ENCODE measurements around the gene KRTAP20-4. TPM values are rescaled to one million over a fixed set of nuclear protein-coding genes. Genes with fewer than 3 reads are reported as not detected.

Gene KRTAP20-4
- not detected in 2 replicates for total RNA-seq (2021)
- Bru-seq, nascent RNA, result not detected
- not detected for BruChase-seq, experiment 1, labeled RNA remaining after a 2-hour chase
- not detected for BruChase-seq, experiment 2, labeled RNA remaining after a 6-hour chase
- long read RNA-seq, result 0 reads

DNA sequence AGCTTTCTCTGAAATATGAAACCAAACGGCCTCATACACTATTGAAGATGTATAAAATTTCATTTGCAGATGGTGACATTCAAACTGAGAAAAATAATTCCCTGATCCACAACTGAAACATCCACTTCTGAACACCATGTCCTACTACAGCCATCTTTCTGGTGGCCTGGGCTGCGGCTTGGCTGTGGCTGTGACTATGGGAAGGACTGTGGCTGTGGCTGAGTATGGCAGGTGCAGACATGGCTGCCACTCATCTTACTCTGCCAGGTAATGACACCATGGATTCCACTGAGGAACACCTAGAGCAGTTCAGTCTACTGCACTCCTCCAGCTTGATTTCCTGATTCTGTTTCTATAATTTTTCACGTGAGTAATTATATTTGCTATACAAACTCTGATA, at the start of gene KRTAP20-4:
TSS of gene KRTAP20-4 (plus strand) at position 106 of the 400 bp plus-strand sequence.
- Histone ChIP-seq H3K4me1 (ENCODE audit: insufficient read depth, low read length, poor library complexity, severe bottlenecking) (no peaks in the 10 kb centered on the region), H3K4me3 (ENCODE audit: low read depth, low read length, poor library complexity, severe bottlenecking) (no peak within 1 kb of the TSS), H3K27me3 (replicated peaks; ENCODE audit: insufficient read depth, low read depth, low read length, poor library complexity) (no peaks in the 10 kb centered on the region), H3K9me3 (ENCODE audit: low read depth, low read length, poor library complexity, severe bottlenecking) (no peaks in the 10 kb centered on the region), H3K36me3 (ENCODE audit: insufficient read depth, low read length, poor library complexity, severe bottlenecking) (no peaks in the 10 kb centered on the region), H3K27ac (ENCODE audit: low read depth, low read length, poor library complexity, severe bottlenecking) (no peak within 1 kb of the TSS)
- TF ChIP-seq EZH2 (IDR thresholded peaks at IDR 0.05; ENCODE audit: borderline replicate concordance, low read depth, low read length, poor library complexity, severe bottlenecking), result no peak
- TF ChIP-seq, protein P1, sequence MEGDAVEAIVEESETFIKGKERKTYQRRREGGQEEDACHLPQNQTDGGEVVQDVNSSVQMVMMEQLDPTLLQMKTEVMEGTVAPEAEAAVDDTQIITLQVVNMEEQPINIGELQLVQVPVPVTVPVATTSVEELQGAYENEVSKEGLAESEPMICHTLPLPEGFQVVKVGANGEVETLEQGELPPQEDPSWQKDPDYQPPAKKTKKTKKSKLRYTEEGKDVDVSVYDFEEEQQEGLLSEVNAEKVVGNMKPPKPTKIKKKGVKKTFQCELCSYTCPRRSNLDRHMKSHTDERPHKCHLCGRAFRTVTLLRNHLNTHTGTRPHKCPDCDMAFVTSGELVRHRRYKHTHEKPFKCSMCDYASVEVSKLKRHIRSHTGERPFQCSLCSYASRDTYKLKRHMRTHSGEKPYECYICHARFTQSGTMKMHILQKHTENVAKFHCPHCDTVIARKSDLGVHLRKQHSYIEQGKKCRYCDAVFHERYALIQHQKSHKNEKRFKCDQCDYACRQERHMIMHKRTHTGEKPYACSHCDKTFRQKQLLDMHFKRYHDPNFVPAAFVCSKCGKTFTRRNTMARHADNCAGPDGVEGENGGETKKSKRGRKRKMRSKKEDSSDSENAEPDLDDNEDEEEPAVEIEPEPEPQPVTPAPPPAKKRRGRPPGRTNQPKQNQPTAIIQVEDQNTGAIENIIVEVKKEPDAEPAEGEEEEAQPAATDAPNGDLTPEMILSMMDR (conservative IDR thresholded peaks at IDR 0.05; ENCODE audit: low read depth, low read length), result no peak
- no TSS peak for BruUV-seq (replicated peaks)
- ChIA-PET POLR2A (ENCODE audit: low non-redundant PET) (no interaction called here), CTCF (no interaction called here)
- intact Hi-C loops (cut with micrococcal nuclease; ENCODE audit: unreplicated experiment), result no loop called here
- no peak for DNase-seq (ENCODE audit: low spot score)

DNA sequence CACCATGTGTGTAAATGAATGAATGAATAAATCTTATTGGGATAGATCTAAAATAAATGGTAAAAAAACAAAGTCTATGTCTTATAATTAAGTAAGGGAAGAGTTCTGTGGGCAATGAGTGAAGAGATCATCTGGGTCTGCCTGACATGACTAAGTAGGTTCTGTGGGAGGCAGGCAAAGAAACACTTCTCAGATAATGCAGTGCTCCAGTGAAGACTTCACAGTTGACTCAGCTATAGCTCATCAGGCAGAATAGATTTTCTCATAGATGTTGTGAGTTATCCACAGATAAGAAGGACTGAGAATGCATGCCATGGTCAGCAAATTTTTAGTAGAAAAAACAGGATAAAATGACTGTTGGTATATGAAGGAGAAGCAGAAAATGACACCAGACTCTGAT, 42.7 kb upstream of the KRTAP20-4 start:
- Histone ChIP-seq H3K4me1 (ENCODE audit: insufficient read depth, low read length, poor library complexity, severe bottlenecking) (no peaks in the 10 kb centered on the region), H3K4me3 (ENCODE audit: low read depth, low read length, poor library complexity, severe bottlenecking) (no peak overlapping the region), H3K9me3 (ENCODE audit: low read depth, low read length, poor library complexity, severe bottlenecking) (no peaks in the 10 kb centered on the region), H3K27me3 (replicated peaks; ENCODE audit: insufficient read depth, low read depth, low read length, poor library complexity) (no peaks in the 10 kb centered on the region), H3K27ac (ENCODE audit: low read depth, low read length, poor library complexity, severe bottlenecking) (no peak overlapping the region), H3K36me3 (ENCODE audit: insufficient read depth, low read length, poor library complexity, severe bottlenecking) (no peaks in the 10 kb centered on the region)
- no peak for DNase-seq (ENCODE audit: low spot score)
- no TSS peak for BruUV-seq (replicated peaks)
- TF ChIP-seq, protein P1 (conservative IDR thresholded peaks at IDR 0.05; ENCODE audit: low read depth, low read length), result no peak
- no peak for TF ChIP-seq EZH2 (IDR thresholded peaks at IDR 0.05; ENCODE audit: borderline replicate concordance, low read depth, low read length, poor library complexity, severe bottlenecking)
- intact Hi-C loops (cut with micrococcal nuclease; ENCODE audit: unreplicated experiment), result no loop called here
- POLR2A ChIA-PET (ENCODE audit: low non-redundant PET), result no interaction called here
- CTCF ChIA-PET, result no interaction called here

DNA sequence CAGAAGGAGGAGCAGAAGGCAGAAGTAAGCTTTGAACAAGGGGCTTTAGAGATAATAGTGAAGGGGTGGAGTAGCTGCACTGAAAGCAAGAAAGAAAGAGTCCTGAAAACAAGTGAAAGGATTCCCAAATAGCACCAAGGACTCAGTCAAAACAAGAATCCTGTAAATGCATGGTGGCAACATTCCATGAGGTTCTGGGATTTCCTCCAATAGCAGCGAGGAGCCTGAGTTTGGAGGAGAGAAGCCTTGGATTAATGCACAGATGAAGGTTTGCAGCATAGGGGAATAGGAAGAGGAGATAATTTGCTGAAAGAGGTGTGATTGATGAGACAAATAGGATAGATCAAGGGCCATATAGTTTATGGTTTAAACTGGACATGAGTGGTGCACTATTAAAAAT, 41.1 kb upstream of the KRTAP20-4 start:
- intact Hi-C loops (cut with micrococcal nuclease; ENCODE audit: unreplicated experiment), result no loop called here
- ChIA-PET CTCF (no interaction called here), POLR2A (ENCODE audit: low non-redundant PET) (no interaction called here)
- H3K36me3 ChIP-seq (ENCODE audit: insufficient read depth, low read length, poor library complexity, severe bottlenecking), result no peaks in the 10 kb centered on the region
- no TSS peak for BruUV-seq (replicated peaks)
- H3K27ac ChIP-seq (ENCODE audit: low read depth, low read length, poor library complexity, severe bottlenecking), result no peak overlapping the region
- H3K4me1 ChIP-seq (ENCODE audit: insufficient read depth, low read length, poor library complexity, severe bottlenecking), result no peaks in the 10 kb centered on the region
- H3K9me3 ChIP-seq (ENCODE audit: low read depth, low read length, poor library complexity, severe bottlenecking), result no peaks in the 10 kb centered on the region
- TF ChIP-seq, protein P1 (conservative IDR thresholded peaks at IDR 0.05; ENCODE audit: low read depth, low read length), result no peak
- TF ChIP-seq EZH2 (IDR thresholded peaks at IDR 0.05; ENCODE audit: borderline replicate concordance, low read depth, low read length, poor library complexity, severe bottlenecking), result no peak
- no peak for DNase-seq (ENCODE audit: low spot score)
- no peak overlapping the region for H3K4me3 ChIP-seq (ENCODE audit: low read depth, low read length, poor library complexity, severe bottlenecking)
- peaks cover 3% of the 10 kb centered on the region for H3K27me3 ChIP-seq (replicated peaks; ENCODE audit: insufficient read depth, low read depth, low read length, poor library complexity)
